Measurements from ENCODE around the gene GJD4.

GJD4 gene

GRCh38 chr10:35579116-35579515 is 26.0 kb upstream of the GJD4 start:
- no peak for DNase-seq (ENCODE audit: low read depth)

DNA sequence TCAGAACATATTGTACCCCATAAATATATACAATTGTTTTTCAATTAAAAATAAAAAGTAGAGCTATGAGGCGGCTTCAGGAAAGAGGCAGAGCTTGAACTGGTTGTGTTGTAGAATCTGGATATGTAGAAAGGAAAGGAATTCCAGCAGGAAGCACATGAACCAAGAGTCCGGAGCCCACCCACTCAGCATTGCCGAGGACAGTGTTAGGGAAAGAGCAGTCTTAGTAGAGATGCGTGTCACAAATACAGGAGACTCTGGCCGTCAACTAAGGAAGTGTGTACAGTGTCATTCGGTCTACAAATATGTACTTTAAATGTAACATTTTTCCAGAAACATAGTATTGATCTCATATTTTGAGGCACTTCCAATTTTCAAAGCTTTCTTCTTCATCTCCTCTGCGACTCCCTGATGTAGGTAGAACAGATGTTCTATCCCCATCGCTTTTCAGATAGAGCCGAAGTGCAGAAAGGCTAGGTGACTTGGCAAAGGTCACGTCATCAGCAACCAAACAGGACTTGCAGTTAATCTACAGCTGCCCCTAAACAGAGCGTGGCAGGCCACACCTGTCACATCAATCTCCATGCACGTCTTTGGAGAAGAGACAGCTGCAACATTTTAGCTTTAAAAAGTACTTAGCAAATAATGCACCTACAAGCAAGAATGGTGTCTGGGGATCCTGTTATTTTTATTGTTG is 25.3 kb upstream of the GJD4 start:
- no peak for DNase-seq (ENCODE audit: low read depth)

DNA sequence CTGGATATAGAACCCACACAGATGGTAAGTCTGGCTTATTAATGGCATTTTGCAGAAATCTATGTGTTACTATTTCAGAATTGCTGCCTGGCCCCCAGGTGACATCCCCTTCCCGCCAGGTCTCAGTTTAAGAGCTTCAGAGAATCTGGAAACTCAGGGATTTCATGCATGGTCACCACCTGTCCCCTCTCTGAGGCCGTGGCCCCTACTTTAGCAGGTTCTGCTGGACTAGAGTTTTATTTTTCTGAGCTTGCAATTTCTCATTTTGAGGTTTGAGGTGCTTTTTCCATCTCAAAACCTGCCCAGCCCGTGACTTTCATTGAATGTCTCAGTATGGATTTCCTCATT is 24.7 kb upstream of the GJD4 start:
- no peak for DNase-seq (ENCODE audit: low read depth)

DNA sequence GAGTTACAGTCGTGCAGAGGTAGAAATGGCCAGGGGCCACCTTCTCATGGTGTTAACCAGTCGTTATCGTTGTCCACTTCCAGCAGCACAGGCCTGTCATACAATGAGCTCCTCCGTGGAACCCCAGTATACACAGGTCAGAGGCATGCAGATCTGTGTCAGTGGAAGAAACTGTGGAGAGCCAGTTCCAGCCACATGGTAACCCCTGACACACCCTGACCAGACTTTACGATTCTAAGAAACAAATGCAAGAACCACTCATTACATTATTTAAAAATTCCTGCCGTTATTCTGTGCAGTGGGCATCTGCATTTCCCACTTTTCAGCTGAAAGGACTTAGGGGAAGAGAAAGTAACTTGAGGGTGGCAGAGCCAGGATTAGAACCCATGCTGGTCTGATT is 23.5 kb upstream of the GJD4 start:
- no peak for DNase-seq (ENCODE audit: low read depth)

- no peak for DNase-seq (ENCODE audit: low read depth)
These were observed 20.2 kb upstream of the GJD4 start for GRCh38 chr10:35584946-35585345.

- no peak for DNase-seq (ENCODE audit: low read depth)
These were observed 19.8 kb upstream of the GJD4 start for GRCh38 chr10:35585356-35585755.

GRCh38 chr10:35585903-35586535 is 19.1 kb upstream of the GJD4 start:
- DNase-seq (ENCODE audit: low read depth): no peak

- no peak for DNase-seq (ENCODE audit: low read depth)
These were observed 16.3 kb upstream of the GJD4 start for GRCh38 chr10:35588836-35589235.

GRCh38 chr10:35592441-35592840 is 12.7 kb upstream of the GJD4 start:
- DNase-seq (ENCODE audit: low read depth): no peak

GRCh38 chr10:35594115-35595079 is 10.7 kb upstream of the GJD4 start:
- no peak for DNase-seq (ENCODE audit: low read depth)

DNA sequence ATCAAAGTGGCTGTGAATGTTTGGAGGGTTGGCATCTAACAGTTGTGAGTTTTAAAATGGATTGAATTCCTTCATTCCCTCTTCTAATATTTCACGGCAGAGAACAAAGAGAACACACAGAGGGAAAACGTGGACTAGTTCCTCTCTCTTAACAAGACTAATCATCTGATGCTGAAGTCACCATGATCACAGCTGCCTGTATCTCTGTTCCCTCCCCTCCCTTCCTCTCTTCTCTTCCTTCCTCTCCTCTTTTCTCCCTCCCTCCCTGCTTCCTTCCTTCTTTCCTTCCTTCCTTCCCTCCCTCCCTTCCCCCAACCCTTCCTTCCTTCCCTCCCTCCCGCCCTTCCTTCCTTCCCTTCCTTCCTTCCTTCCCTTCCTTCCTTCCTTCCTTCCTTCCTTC is 10.0 kb upstream of the GJD4 start:
- no peak for DNase-seq (ENCODE audit: low read depth)

DNA sequence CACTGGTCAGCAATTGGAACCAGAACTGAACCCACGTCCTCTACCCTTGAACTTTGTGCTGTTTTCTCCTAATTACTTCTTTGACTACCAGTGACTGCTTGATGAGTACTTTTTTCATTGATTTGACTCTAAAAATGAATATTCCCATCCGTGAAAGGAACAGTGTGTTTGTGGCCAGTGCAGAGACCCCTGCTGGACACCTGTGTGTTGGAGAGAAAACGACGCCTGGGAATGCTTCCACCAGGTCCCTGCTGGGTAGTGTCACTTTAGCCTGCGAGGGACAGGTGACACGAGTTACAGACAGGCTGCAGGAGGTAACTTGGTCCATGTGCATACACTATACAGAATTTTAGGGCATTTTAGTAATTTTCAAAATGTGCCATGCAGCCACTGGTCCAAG is 6.8 kb upstream of the GJD4 start:
- no peak for DNase-seq (ENCODE audit: low read depth)

DNA sequence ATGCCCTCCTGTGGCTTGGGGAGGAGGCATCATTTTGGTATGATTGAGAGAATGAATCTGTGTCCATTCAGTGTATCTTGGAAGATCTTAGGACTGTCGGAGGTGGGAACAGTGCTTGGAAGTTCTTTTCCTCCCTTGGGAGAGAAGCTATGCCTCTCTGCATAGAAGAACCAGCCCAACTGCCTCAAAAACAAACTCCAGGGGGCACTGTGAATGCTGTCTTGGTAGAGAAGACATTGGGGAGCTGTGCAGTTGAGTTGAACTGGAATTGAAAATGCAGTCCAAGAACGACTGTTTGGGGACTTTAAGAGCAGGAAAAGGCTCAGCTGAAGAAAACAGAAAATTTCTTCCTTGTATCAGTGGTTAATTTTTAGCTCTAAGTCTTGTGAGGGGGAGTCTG is 4.9 kb upstream of the GJD4 start:
- no peak for DNase-seq (ENCODE audit: low read depth)

DNA sequence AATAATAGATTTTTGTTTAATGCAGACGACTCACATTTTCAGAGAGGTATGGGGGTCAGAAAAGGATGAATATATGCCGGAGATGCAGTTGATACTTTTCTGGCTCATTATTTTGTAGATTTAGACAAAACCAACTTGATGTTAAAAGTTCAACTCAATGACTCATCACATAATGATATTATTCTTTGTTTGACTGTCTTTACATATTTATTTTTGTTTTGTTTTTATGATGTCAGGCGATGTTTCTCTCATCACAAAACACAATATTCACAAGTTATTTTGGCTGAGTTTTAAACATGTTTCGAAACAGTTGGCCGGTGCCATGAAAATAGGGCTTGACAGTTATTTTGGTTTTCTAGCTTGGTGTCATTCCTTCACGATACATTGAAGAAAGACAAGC is 1.3 kb downstream of the GJD4 start:
- DNase-seq (ENCODE audit: low read depth): no peak

DNA sequence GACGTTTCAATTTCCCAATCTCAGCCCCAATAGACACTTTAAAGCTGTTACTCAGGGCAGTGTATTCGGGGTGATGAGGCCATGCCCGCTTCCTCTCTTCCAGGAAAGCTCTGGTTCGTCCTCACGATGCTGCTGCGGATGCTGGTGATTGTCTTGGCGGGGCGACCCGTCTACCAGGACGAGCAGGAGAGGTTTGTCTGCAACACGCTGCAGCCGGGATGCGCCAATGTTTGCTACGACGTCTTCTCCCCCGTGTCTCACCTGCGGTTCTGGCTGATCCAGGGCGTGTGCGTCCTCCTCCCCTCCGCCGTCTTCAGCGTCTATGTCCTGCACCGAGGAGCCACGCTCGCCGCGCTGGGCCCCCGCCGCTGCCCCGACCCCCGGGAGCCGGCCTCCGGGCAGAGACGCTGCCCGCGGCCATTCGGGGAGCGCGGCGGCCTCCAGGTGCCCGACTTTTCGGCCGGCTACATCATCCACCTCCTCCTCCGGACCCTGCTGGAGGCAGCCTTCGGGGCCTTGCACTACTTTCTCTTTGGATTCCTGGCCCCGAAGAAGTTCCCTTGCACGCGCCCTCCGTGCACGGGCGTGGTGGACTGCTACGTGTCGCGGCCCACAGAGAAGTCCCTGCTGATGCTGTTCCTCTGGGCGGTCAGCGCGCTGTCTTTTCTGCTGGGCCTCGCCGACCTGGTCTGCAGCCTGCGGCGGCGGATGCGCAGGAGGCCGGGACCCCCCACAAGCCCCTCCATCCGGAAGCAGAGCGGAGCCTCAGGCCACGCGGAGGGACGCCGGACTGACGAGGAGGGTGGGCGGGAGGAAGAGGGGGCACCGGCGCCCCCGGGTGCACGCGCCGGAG is 2.6 kb downstream of the GJD4 start:
- DNase-seq (ENCODE audit: low read depth): no peak

DNA sequence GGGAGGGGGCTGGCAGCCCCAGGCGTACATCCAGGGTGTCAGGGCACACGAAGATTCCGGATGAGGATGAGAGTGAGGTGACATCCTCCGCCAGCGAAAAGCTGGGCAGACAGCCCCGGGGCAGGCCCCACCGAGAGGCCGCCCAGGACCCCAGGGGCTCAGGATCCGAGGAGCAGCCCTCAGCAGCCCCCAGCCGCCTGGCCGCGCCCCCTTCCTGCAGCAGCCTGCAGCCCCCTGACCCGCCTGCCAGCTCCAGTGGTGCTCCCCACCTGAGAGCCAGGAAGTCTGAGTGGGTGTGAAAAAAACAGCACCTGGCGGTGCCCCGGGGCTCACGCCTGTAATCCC is 3.2 kb downstream of the GJD4 start:
- DNase-seq (ENCODE audit: low read depth): no peak

GRCh38 chr10:35611750-35612149 is 6.6 kb downstream of the GJD4 start:
- DNase-seq (ENCODE audit: low read depth): no peak

GRCh38 chr10:35612385-35613106 is 7.4 kb downstream of the GJD4 start:
- DNase-seq (ENCODE audit: low read depth): no peak

GRCh38 chr10:35613107-35613440 is 7.9 kb downstream of the GJD4 start:
- DNase-seq (ENCODE audit: low read depth): no peak

DNA sequence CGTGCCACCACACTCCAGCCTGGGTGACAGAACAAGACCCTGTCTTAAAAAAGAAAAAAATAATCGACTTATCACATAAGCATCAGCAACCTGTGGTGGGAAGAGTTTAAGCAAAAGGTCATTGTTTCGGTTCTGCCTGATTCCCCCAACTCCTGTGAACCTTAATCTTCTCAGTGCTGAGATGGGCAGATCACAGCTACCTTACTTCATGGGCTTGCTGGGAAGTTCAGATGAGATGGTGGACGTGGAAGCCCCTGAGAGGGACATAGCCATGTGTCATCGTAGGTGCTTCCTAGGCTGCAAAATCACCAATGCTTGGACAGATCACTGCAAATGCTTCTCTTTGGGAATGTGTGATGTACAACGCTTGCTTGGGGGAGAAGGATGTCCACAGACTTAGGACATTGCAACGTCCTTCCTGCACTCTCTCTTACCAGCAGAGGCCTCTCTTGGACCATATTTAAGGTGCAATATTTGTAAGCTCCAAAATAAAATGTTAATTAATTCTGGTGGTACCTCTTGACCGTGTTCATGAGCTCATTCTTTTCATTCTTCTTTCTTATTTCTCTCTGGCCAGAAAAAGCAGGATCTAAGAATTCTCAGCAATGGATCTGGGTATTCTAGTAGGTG is 8.6 kb downstream of the GJD4 start:
- DNase-seq (ENCODE audit: low read depth): no peak

DNA sequence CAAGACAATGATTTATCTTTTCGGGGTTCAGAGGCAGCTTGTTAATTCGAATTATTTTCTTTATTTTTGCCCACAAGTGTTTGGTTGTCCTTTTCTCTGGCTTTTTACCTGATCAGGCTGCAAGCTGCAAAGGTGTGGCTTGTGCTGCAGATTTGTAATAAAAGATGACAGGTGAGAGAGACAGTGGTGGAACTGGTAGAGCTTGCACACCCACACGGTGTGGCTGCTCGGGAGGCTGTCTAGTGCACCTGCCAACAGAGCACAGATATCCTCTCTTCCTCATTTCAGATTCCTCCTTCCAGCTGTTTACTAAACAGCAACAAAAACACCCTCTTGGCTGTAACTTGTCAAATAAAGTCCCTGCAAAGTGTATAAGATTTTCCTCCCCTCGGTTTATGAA is 9.2 kb downstream of the GJD4 start:
- no peak for DNase-seq (ENCODE audit: low read depth)
